HG03045 (cell line): ENCODE measurements around the gene MYLK2.
A peak's percentile ranks its signal among the peaks of the same experiment; 100 is the strongest.

Experiments
- ATAC-seq: cut with Tn5 transposase; IDR thresholded peaks from one replicate; pipeline ENCODE4 v1.9.1; 2021; ENCODE audit warnings: mild to moderate bottlenecking, moderate library complexity; ENCODE audit not compliant: unreplicated experiment

The MYLK2 gene

GRCh38 chr20:31870726-31871617 lies 51.8 kb downstream of the MYLK2 start:
- ATAC-seq: no peak

- no peak for ATAC-seq
Observed at GRCh38 chr20:31871618-31871954, 52.4 kb downstream of the MYLK2 start.

GRCh38 chr20:31872406-31872805 lies 53.2 kb downstream of the MYLK2 start:
- ATAC-seq: no peak

- ATAC-seq: no peak
Observed at GRCh38 chr20:31875671-31876070, 56.5 kb downstream of the MYLK2 start.

- ATAC-seq: no peak
Observed at GRCh38 chr20:31877684-31878083, 58.5 kb downstream of the MYLK2 start.

- peak; percentile 88 for ATAC-seq
Observed at GRCh38 chr20:31879143-31879987, 60.2 kb downstream of the MYLK2 start.

- ATAC-seq: no peak
Observed at GRCh38 chr20:31881945-31882344, 62.8 kb downstream of the MYLK2 start.

- no peak for ATAC-seq
Observed at GRCh38 chr20:31883829-31884228, 64.7 kb downstream of the MYLK2 start.
